WTC11 (cell line): Measurements from ENCODE around the gene SLC5A10. TPM values are rescaled to one million over a fixed set of nuclear protein-coding genes. Genes with fewer than 3 reads are reported as not detected.

Experiments
- ATAC-seq: fragments of 200-7000 bp; cut with Tn5 transposase; 2 replicates; pipeline ENCODE4 v1.10.0; 2021; ENCODE audit warnings: mild to moderate bottlenecking, moderate library complexity
- CTCF ChIA-PET: fragments of 300-600 bp; sonication (Branson Sonifier 250); formaldehyde crosslinking; loops from one replicate; lab custom pipeline; 2021; ENCODE audit warnings: antibody characterized with exemption; lab: Charles Lee
- POLR2A ChIA-PET: fragments of 350-600 bp; sonication (Branson Sonifier 250); formaldehyde crosslinking; loops from one replicate; lab custom pipeline; 2021; ENCODE audit warnings: antibody characterized with exemption; lab: Charles Lee
- DNase-seq: peaks from one replicate; pipeline ENCODE4 v3.0.0; 2021; ENCODE audit warnings: low spot score
- H3K27ac Mint-ChIP-seq: 2 replicates; pipeline ENCODE4 v1.8.0; 2021; ENCODE audit warnings: mixed read lengths
- H3K27me3 Mint-ChIP-seq: 2 replicates; pipeline ENCODE4 v1.8.0; 2021; ENCODE audit warnings: low read depth, mild to moderate bottlenecking, moderate library complexity, mixed read lengths
- H3K36me3 Mint-ChIP-seq: 2 replicates; pipeline ENCODE4 v1.8.0; 2021; ENCODE audit warnings: mixed read lengths
- H3K4me1 Mint-ChIP-seq: 2 replicates; pipeline ENCODE4 v1.8.0; 2022; ENCODE audit warnings: mixed read lengths
- H3K4me3 Mint-ChIP-seq: 2 replicates; pipeline ENCODE4 v1.8.0; 2021; ENCODE audit warnings: mild to moderate bottlenecking, moderate library complexity, mixed read lengths
- H3K9me3 Mint-ChIP-seq: 2 replicates; pipeline ENCODE4 v1.8.0; 2021; ENCODE audit warnings: mixed read lengths
- AR ChIP-seq: fragments of 250-450 bp; sonication (Bioruptor Pico); IDR thresholded peaks from 2 replicates; pipeline ENCODE4 v1.9.0; 2021; ENCODE audit warnings: mild to moderate bottlenecking
- ARID4B ChIP-seq: sonication (generic); formaldehyde crosslinking; IDR thresholded peaks from 2 replicates; pipeline ENCODE4 v1.8.0; 2023; ENCODE audit warnings: missing genetic modification reagents, mild to moderate bottlenecking, borderline replicate concordance
- CTCF ChIP-seq: fragments of 200-600 bp; IDR thresholded peaks from 2 replicates; pipeline ENCODE4 v1.8.0; 2022; ENCODE audit warnings: antibody characterized with exemption
- EMX1 ChIP-seq: fragments of 250-450 bp; sonication (Bioruptor Pico); IDR thresholded peaks from 2 replicates; pipeline ENCODE4 v1.8.0; 2021; ENCODE audit warnings: mild to moderate bottlenecking
- GABPB1 ChIP-seq: sonication (generic); formaldehyde crosslinking; IDR thresholded peaks from 2 replicates; pipeline ENCODE4 v1.8.1; 2023; ENCODE audit warnings: mild to moderate bottlenecking, missing genetic modification reagents
- JAZF1 ChIP-seq: fragments of 250-450 bp; sonication (Bioruptor Pico); IDR thresholded peaks from 2 replicates; pipeline ENCODE4 v1.9.0; 2021; ENCODE audit warnings: moderate library complexity, mild to moderate bottlenecking, inconsistent platforms
- NFATC4 ChIP-seq: fragments of 250-450 bp; sonication (Bioruptor Pico); IDR thresholded peaks from 2 replicates; pipeline ENCODE4 v1.9.0; 2021; ENCODE audit warnings: mild to moderate bottlenecking
- TP53 ChIP-seq: sonication (generic); formaldehyde crosslinking; IDR thresholded peaks from 2 replicates; pipeline ENCODE4 v1.8.1; 2023; ENCODE audit warnings: mild to moderate bottlenecking, missing genetic modification reagents
- ZBTB43 ChIP-seq: sonication (generic); formaldehyde crosslinking; IDR thresholded peaks from 2 replicates; pipeline ENCODE4 v1.8.1; 2023; ENCODE audit warnings: mild to moderate bottlenecking, missing genetic modification reagents
- ZNF138 ChIP-seq: sonication (generic); formaldehyde crosslinking; conservative IDR thresholded peaks from 2 replicates; pipeline ENCODE4 v1.8.1; 2022; ENCODE audit warnings: mild to moderate bottlenecking, moderate library complexity, missing genetic modification reagents
- ZNF281 ChIP-seq: sonication (generic); formaldehyde crosslinking; IDR thresholded peaks from 2 replicates; pipeline ENCODE4 v1.8.0; 2023; ENCODE audit warnings: mild to moderate bottlenecking, missing genetic modification reagents
- ZNF396 ChIP-seq: fragments of 250-450 bp; sonication (Bioruptor Pico); IDR thresholded peaks from 2 replicates; pipeline ENCODE4 v1.8.0; 2021; ENCODE audit warnings: mild to moderate bottlenecking, moderate library complexity, borderline replicate concordance
- ZNF512 ChIP-seq: sonication (generic); formaldehyde crosslinking; IDR thresholded peaks from 2 replicates; pipeline ENCODE4 v1.8.1; 2022; ENCODE audit warnings: missing genetic modification reagents, borderline replicate concordance
- ZNF532 ChIP-seq: fragments of 250-450 bp; sonication (Bioruptor Pico); IDR thresholded peaks from 2 replicates; pipeline ENCODE4 v1.9.0; 2021; ENCODE audit warnings: mild to moderate bottlenecking, borderline replicate concordance
- total RNA-seq: library from RNA; stranded (reverse); gene quantifications from 3 replicates; pipeline ENCODE4 v1.2.3, GENCODE V29; 2021

SLC5A10 gene
- total RNA-seq, 1 experiment from 2014 or later: not detected

GRCh38 chr17:18968345-18968744 lies 16.4 kb downstream of the SLC5A10 start (continued):
- no peak for TF ChIP-seq TP53

GRCh38 chr17:18968945-18969887 lies 17.3 kb downstream of the SLC5A10 start:
- Mint-ChIP-seq H3K27ac (peak overlapping the region; percentile 93), H3K36me3 (peaks cover 15% of the 10 kb centered on the region), H3K9me3 (no peaks in the 10 kb centered on the region)
- no peak for TF ChIP-seq CTCF
- TF ChIP-seq ZNF512 (CRISPR knock-in tag): no peak
- TF ChIP-seq ARID4B: no peak
- no peak for TF ChIP-seq ZNF281
- TF ChIP-seq ZNF138 (CRISPR knock-in tag): no peak
- no peak for TF ChIP-seq AR
- TF ChIP-seq JAZF1: no peak
- TF ChIP-seq GABPB1 (CRISPR knock-in tag): no peak
- TF ChIP-seq NFATC4 (CRISPR knock-in tag): no peak
- TF ChIP-seq TP53: no peak
- TF ChIP-seq ZBTB43: no peak
- no peak for TF ChIP-seq ZNF396 (CRISPR knock-in tag)
- no peak for TF ChIP-seq EMX1 (CRISPR knock-in tag)
- no peak for TF ChIP-seq ZNF532 (CRISPR knock-in tag)

More at GRCh38 chr17:18968945-18969887, 17.3 kb downstream of the SLC5A10 start:
- Mint-ChIP-seq H3K4me3 (no peak overlapping the region), H3K27me3 (no peaks in the 10 kb centered on the region), H3K4me1 (peaks cover 34% of the 10 kb centered on the region)
- DNase-seq: no peak
- ChIA-PET CTCF (interaction anchor here (1.0 to 1.2 kb wide), 2 partner anchors 8 to 17 kb away, joined by 3 to 7 read pairs; partner anchors contain the start of gene SLC5A10), POLR2A (no interaction called here)
- ATAC-seq: no peak
